ENCODE measurements around the gene NMNAT2.

The NMNAT2 gene

DNA sequence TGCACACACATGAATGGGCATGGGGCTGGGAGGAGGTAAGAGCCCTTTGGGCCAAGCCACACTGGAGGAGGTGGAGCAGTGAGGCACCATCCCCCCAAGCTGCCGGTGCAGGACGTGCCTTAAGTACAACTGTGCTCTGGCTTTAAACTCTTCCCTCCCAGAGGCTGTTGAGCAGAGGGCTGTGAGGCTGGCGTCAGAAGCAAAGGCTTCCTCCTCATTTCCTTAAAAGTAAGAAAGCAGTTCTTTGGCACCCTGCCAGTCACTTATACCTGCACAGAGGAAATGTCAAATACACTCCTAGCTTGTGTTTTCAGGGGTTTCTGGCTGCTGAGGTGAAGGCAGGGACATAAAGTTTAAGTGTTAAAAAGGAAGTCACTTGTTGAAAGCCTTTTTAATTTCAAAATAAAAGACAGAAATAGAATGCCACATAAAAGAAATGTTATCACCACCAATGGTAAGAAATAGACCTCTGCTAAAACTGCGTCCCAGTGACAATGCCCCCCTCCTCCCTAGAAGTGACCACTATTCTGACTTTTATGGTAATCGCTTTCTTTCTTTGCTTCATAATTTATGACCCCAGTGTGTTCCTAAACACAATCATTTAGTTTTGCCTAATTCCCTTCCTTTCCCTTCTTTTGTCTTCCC lies 199.1 kb downstream of the NMNAT2 start:
- Histone ChIP-seq H3K27ac (replicated peaks; ENCODE audit: low read length) (no peak overlapping the region), H2AK5ac (ENCODE audit: low read depth, low read length) (no peak overlapping the region), H3K4me3 (ENCODE audit: low read length in 2 of 2) (no peak overlapping the region), H3K36me3 (replicated peaks in 1 of 2; ENCODE audit: control insufficient read depth in 2 of 2, insufficient read depth in 2 of 2, low read length in 2 of 2) (no peaks in the 10 kb centered on the region), H2BK15ac (ENCODE audit: low read length) (no peak overlapping the region), H3K79me1 (ENCODE audit: low read depth, low read length) (no peaks in the 10 kb centered on the region), H3K23ac (ENCODE audit: low read depth, low read length, poor library complexity) (no peak overlapping the region), H3K9me3 (replicated peaks in 1 of 2; ENCODE audit: control insufficient read depth in 2 of 2, insufficient read depth in 1 of 2, low read depth in 1 of 2, low read length in 2 of 2) (no peaks in the 10 kb centered on the region), H2BK120ac (ENCODE audit: low read depth, low read length) (no peak overlapping the region), H3K27me3 (ENCODE audit: control insufficient read depth in 3 of 3, insufficient read depth in 3 of 3, low read depth in 1 of 3, low read length in 3 of 3) (no peaks in the 10 kb centered on the region), H4K8ac (ENCODE audit: low read depth, low read length) (no peak overlapping the region), H3K4me2 (ENCODE audit: insufficient read depth, low read length, poor library complexity, severe bottlenecking) (no peak overlapping the region), H4K91ac (ENCODE audit: low read depth, low read length, poor library complexity) (no peak overlapping the region), H2AFZ (ENCODE audit: low read length) (peak overlapping the region; percentile 74), H3K18ac (ENCODE audit: low read length) (peak overlapping the region; percentile 31), H3K4ac (ENCODE audit: low read length) (no peak overlapping the region), H3K14ac (ENCODE audit: low read length) (no peak overlapping the region), H2BK5ac (ENCODE audit: low read length) (no peak overlapping the region), H3K4me1 (ENCODE audit: control insufficient read depth in 2 of 2, insufficient read depth in 1 of 2, low read depth in 1 of 2, low read length in 2 of 2) (peaks cover 10 to 11% of the 10 kb centered on the region in 2 donors), H2BK12ac (ENCODE audit: low read length) (no peak overlapping the region), H3K9ac (ENCODE audit: low read depth, low read length, poor library complexity) (peak overlapping the region; percentile 40)
- WGBS, 2 donors (ENCODE audit: extremely low coverage in 2 of 2, insufficient read length in 2 of 2, insufficient replicate concordance in 1 of 2), result no CpG with 5 or more reads among the region's 5 CpGs
- no peak for DNase-seq (ENCODE audit: low spot score)

DNA sequence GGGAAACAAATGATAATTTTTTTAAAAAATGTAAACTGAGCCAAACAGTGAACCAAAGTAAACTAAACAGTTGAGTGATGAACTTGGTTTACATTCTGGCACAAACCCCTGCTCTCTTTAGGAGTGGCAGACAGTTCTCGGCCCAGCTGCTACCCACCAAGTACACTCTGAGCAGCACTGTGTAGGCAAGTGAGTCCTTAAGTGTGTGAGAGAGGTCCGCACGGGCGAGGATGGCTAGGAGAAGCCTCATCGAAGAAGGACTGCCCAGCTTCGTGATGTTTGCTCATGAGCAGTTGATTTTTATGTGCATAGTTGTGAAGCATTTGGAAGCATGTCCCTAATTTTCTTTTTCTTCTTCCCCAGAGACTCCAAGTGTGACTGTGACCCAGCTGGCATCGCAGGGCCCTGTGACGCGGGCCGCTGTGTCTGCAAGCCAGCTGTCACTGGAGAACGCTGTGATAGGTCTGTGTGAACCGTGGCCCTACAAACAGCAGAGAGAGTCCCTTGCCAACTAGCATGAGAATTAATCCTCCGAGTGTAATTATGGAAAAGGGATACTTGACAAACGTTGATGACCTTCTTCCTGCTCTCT lies 200.1 kb downstream of the NMNAT2 start:
- H3K4me1 ChIP-seq (ENCODE audit: control insufficient read depth in 2 of 2, insufficient read depth in 1 of 2, low read depth in 1 of 2, low read length in 2 of 2), result peaks cover 10 to 11% of the 10 kb centered on the region in 2 donors
- H2BK12ac ChIP-seq (ENCODE audit: low read length), result no peak overlapping the region
- no peak overlapping the region for H2BK120ac ChIP-seq (ENCODE audit: low read depth, low read length)
- no peak overlapping the region for H3K4me2 ChIP-seq (ENCODE audit: insufficient read depth, low read length, poor library complexity, severe bottlenecking)
- no CpG with 5 or more reads among the region's 14 CpGs for WGBS, 2 donors (ENCODE audit: extremely low coverage in 2 of 2, insufficient read length in 2 of 2, insufficient replicate concordance in 1 of 2)
- peak overlapping the region; percentile 74 for H2AFZ ChIP-seq (ENCODE audit: low read length)
- H3K18ac ChIP-seq (ENCODE audit: low read length), result peak overlapping the region; percentile 72
- H3K23ac ChIP-seq (ENCODE audit: low read depth, low read length, poor library complexity), result no peak overlapping the region
- no peak overlapping the region for H2AK5ac ChIP-seq (ENCODE audit: low read depth, low read length)
- no peak overlapping the region for H2BK5ac ChIP-seq (ENCODE audit: low read length)
- no peak overlapping the region for H3K14ac ChIP-seq (ENCODE audit: low read length)
- no peak overlapping the region for H4K8ac ChIP-seq (ENCODE audit: low read depth, low read length)
- H3K4ac ChIP-seq (ENCODE audit: low read length), result no peak overlapping the region
- no peaks in the 10 kb centered on the region for H3K27me3 ChIP-seq (ENCODE audit: control insufficient read depth in 3 of 3, insufficient read depth in 3 of 3, low read depth in 1 of 3, low read length in 3 of 3)
- H4K91ac ChIP-seq (ENCODE audit: low read depth, low read length, poor library complexity), result no peak overlapping the region
- no peak overlapping the region for H3K27ac ChIP-seq (replicated peaks; ENCODE audit: low read length)
- H3K36me3 ChIP-seq (replicated peaks in 1 of 2; ENCODE audit: control insufficient read depth in 2 of 2, insufficient read depth in 2 of 2, low read length in 2 of 2), result no peaks in the 10 kb centered on the region
- no peak overlapping the region for H3K9ac ChIP-seq (ENCODE audit: low read depth, low read length, poor library complexity)
- H3K9me3 ChIP-seq (replicated peaks in 1 of 2; ENCODE audit: control insufficient read depth in 2 of 2, insufficient read depth in 1 of 2, low read depth in 1 of 2, low read length in 2 of 2), result no peaks in the 10 kb centered on the region
- DNase-seq (ENCODE audit: low spot score), result no peak
- no peaks in the 10 kb centered on the region for H3K79me1 ChIP-seq (ENCODE audit: low read depth, low read length)
- H3K4me3 ChIP-seq (ENCODE audit: low read length in 2 of 2), result no peak overlapping the region
- H2BK15ac ChIP-seq (ENCODE audit: low read length), result no peak overlapping the region

DNA sequence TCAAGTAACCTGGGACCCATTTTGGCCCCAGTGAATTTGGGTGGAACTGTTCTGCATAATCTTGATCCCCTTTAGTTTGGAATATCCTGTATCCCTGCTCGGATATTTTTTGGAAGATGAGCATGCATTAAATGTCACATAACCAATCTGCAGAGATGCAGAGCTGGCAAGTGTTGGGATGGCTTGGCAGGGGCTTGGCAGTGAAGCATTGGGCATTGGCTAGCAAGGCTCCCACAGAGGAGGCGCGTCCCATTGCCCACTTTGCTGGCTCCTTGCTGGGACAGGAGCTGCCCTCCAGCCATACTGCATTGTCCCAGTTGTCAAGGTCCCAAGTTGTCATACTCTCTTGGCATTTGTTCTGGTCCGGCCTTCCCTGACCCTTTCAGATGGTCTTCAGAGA lies 202.2 kb downstream of the NMNAT2 start:
- DNase-seq (ENCODE audit: low spot score), result no peak
- Histone ChIP-seq H3K36me3 (replicated peaks in 1 of 2; ENCODE audit: control insufficient read depth in 2 of 2, insufficient read depth in 2 of 2, low read length in 2 of 2) (no peaks in the 10 kb centered on the region), H3K14ac (ENCODE audit: low read length) (no peak overlapping the region), H3K27me3 (ENCODE audit: control insufficient read depth in 3 of 3, insufficient read depth in 3 of 3, low read depth in 1 of 3, low read length in 3 of 3) (no peaks in the 10 kb centered on the region), H2BK12ac (ENCODE audit: low read length) (no peak overlapping the region), H3K4ac (ENCODE audit: low read length) (no peak overlapping the region), H3K23ac (ENCODE audit: low read depth, low read length, poor library complexity) (no peak overlapping the region), H3K79me1 (ENCODE audit: low read depth, low read length) (no peaks in the 10 kb centered on the region), H3K9ac (ENCODE audit: low read depth, low read length, poor library complexity) (no peak overlapping the region), H3K27ac (replicated peaks; ENCODE audit: low read length) (no peak overlapping the region), H3K4me1 (ENCODE audit: control insufficient read depth in 2 of 2, insufficient read depth in 1 of 2, low read depth in 1 of 2, low read length in 2 of 2) (peaks cover 10 to 11% of the 10 kb centered on the region in 2 donors), H2BK120ac (ENCODE audit: low read depth, low read length) (no peak overlapping the region), H4K91ac (ENCODE audit: low read depth, low read length, poor library complexity) (no peak overlapping the region), H3K4me2 (ENCODE audit: insufficient read depth, low read length, poor library complexity, severe bottlenecking) (no peak overlapping the region), H3K9me3 (replicated peaks in 1 of 2; ENCODE audit: control insufficient read depth in 2 of 2, insufficient read depth in 1 of 2, low read depth in 1 of 2, low read length in 2 of 2) (no peaks in the 10 kb centered on the region), H3K18ac (ENCODE audit: low read length) (no peak overlapping the region), H4K8ac (ENCODE audit: low read depth, low read length) (no peak overlapping the region), H3K4me3 (ENCODE audit: low read length in 2 of 2) (no peak overlapping the region), H2BK15ac (ENCODE audit: low read length) (no peak overlapping the region), H2AK5ac (ENCODE audit: low read depth, low read length) (no peak overlapping the region), H2AFZ (ENCODE audit: low read length) (no peak overlapping the region), H2BK5ac (ENCODE audit: low read length) (no peak overlapping the region)
- WGBS, 2 donors (ENCODE audit: extremely low coverage in 2 of 2, insufficient read length in 2 of 2, insufficient replicate concordance in 1 of 2), result no CpG with 5 or more reads among the region's 4 CpGs

- no peak overlapping the region for H3K27ac ChIP-seq (replicated peaks; ENCODE audit: low read length)
- no peaks in the 10 kb centered on the region for H3K27me3 ChIP-seq (ENCODE audit: control insufficient read depth in 3 of 3, insufficient read depth in 3 of 3, low read depth in 1 of 3, low read length in 3 of 3)
- no peak overlapping the region for H2AK5ac ChIP-seq (ENCODE audit: low read depth, low read length)
- no peaks in the 10 kb centered on the region for H3K36me3 ChIP-seq (replicated peaks in 1 of 2; ENCODE audit: control insufficient read depth in 2 of 2, insufficient read depth in 2 of 2, low read length in 2 of 2)
- H3K18ac ChIP-seq (ENCODE audit: low read length), result no peak overlapping the region
- WGBS, 2 donors (ENCODE audit: extremely low coverage in 2 of 2, insufficient read length in 2 of 2, insufficient replicate concordance in 1 of 2), result no CpG with 5 or more reads among the region's 13 CpGs
- H2AFZ ChIP-seq (ENCODE audit: low read length), result no peak overlapping the region
- no peak overlapping the region for H2BK5ac ChIP-seq (ENCODE audit: low read length)
- H4K91ac ChIP-seq (ENCODE audit: low read depth, low read length, poor library complexity), result no peak overlapping the region
- H3K23ac ChIP-seq (ENCODE audit: low read depth, low read length, poor library complexity), result no peak overlapping the region
- no peak overlapping the region for H3K4ac ChIP-seq (ENCODE audit: low read length)
- peaks cover 10 to 11% of the 10 kb centered on the region in 2 donors for H3K4me1 ChIP-seq (ENCODE audit: control insufficient read depth in 2 of 2, insufficient read depth in 1 of 2, low read depth in 1 of 2, low read length in 2 of 2)
- no peak overlapping the region for H3K4me3 ChIP-seq (ENCODE audit: low read length in 2 of 2)
- H2BK15ac ChIP-seq (ENCODE audit: low read length), result no peak overlapping the region
- H3K79me1 ChIP-seq (ENCODE audit: low read depth, low read length), result no peaks in the 10 kb centered on the region
- no peak for DNase-seq (ENCODE audit: low spot score)
- no peak overlapping the region for H3K9ac ChIP-seq (ENCODE audit: low read depth, low read length, poor library complexity)
- H3K9me3 ChIP-seq (replicated peaks in 1 of 2; ENCODE audit: control insufficient read depth in 2 of 2, insufficient read depth in 1 of 2, low read depth in 1 of 2, low read length in 2 of 2), result no peaks in the 10 kb centered on the region
- no peak overlapping the region for H3K4me2 ChIP-seq (ENCODE audit: insufficient read depth, low read length, poor library complexity, severe bottlenecking)
- H2BK12ac ChIP-seq (ENCODE audit: low read length), result no peak overlapping the region
- no peak overlapping the region for H4K8ac ChIP-seq (ENCODE audit: low read depth, low read length)
- no peak overlapping the region for H2BK120ac ChIP-seq (ENCODE audit: low read depth, low read length)
- H3K14ac ChIP-seq (ENCODE audit: low read length), result no peak overlapping the region
Measured at GRCh38 chr1:183215076-183215720, 203.0 kb downstream of the NMNAT2 start.
